LNCaP clone FGC (cell line): Measurements from ENCODE around the gene GRIN2C.

ENCODE experiments used
- DNase-seq: peaks from one replicate; pipeline ENCODE4 v3.0.0-alpha.2; 2011; ENCODE audit warnings: low read depth
- H3K4me3 ChIP-seq: 2 replicates; pipeline ENCODE4 v1.5.1; 2011; ENCODE audit warnings: mild to moderate bottlenecking, low read depth, low read length, control low read depth
- CTCF ChIP-seq: IDR thresholded peaks from 2 replicates; pipeline ENCODE4 v1.5.1; 2012; ENCODE audit warnings: mild to moderate bottlenecking; ENCODE audit not compliant: control insufficient read depth, insufficient read depth; ENCODE audit errors: extremely low read depth

GRIN2C gene

GRCh38 chr17:74825952-74826719 is 33.5 kb downstream of the GRIN2C start:
- no peak for DNase-seq
- no peak for TF ChIP-seq CTCF
- no peak overlapping the region for H3K4me3 ChIP-seq

- TF ChIP-seq CTCF, result no peak
- DNase-seq, result no peak
- no peak overlapping the region for H3K4me3 ChIP-seq
Observed at GRCh38 chr17:74824961-74825627, 34.6 kb downstream of the GRIN2C start.

- no peak for TF ChIP-seq CTCF
- H3K4me3 ChIP-seq, result no peak overlapping the region
- DNase-seq, result no peak
Observed at GRCh38 chr17:74822939-74823367, 36.7 kb downstream of the GRIN2C start.

GRCh38 chr17:74822335-74822938 is 37.2 kb downstream of the GRIN2C start:
- TF ChIP-seq CTCF, result no peak
- no peak for DNase-seq
- no peak overlapping the region for H3K4me3 ChIP-seq

GRCh38 chr17:74821655-74822334 is 37.9 kb downstream of the GRIN2C start:
- no peak for TF ChIP-seq CTCF
- DNase-seq, result no peak

GRCh38 chr17:74819801-74820436 is 39.8 kb downstream of the GRIN2C start:
- no peak overlapping the region for H3K4me3 ChIP-seq
- no peak for TF ChIP-seq CTCF
- no peak for DNase-seq

More at GRCh38 chr17:74821655-74822334, 37.9 kb downstream of the GRIN2C start:
- H3K4me3 ChIP-seq, result no peak overlapping the region
